GM19193 (cell line): ENCODE results near the gene HSPB9.

Experiments
- POLR2A ChIP-seq: IDR thresholded peaks from 4 replicates; pipeline ENCODE4 v1.6.1; 2011; ENCODE audit not compliant: insufficient read depth, insufficient read length; ENCODE audit errors: extremely low read depth

HSPB9 gene

DNA sequence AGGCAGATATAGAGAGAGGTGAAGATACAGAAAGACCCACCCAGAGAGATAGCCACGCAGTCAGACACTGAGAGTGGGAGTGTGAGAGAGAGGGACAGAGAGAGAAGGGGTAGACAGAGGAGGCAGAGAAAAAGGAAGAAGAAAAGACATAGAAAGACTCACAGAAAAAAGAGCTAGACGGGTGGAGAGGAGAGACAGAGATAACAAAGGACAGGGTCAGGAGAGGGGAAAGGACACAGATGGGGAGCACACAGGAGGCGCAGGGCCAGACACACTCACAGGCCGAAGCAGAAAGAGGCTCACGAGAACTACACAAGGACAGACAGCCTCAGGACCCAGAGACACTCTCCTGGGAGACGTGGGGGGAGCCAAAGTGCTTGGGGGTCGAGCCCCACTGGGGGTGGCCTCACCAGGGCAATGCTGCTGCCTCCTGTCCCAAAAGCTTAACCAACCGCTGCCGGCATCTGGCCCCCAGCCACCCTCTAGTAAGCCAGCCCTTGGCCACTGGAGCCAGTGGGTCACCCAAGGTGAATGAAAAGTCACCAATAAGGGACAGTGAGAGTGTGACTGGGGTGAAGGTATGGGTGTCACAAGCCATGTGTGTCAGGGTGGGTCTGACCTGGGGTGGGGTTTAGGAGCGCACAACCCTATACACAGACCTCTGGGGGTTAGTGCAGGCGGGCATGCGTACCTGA is 28.1 kb upstream of the HSPB9 start:
- TF ChIP-seq POLR2A = no peak

DNA sequence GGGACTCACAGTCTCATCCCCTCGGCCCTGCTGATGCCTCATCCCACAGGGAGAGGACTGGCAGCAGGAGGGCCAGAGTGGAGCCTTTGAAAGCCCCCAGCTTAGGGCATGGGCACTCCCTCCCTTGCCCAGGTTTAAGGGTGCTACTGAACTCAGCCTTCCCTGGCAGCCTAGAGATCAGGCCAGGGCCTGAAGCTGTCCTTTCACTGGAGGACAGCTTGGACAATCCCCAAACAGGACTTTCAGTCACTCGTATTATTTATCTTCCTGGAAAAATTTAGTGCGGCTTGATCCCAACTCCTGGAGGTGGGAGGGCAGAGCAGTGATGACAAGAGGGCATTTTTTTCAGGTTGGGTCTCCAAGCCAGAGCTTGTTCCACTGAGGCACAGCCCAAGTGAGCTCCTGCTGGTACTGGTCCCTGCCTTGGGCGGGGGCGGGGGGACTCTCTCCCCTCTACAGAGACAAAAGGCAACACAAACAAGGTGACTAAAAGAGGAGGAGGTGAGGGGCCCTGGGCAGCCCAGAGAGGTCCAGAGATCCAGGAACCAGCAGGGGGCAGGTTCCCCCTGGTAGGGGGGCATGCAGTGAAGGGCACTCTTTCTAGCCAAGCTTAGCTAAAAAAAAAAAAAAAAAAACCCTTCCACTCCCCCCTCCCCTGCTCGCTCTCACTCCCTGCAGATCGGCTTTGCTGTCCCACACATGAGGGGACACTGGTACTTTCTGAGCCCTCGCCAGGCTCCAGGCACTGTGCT is 26.1 kb upstream of the HSPB9 start:
- TF ChIP-seq POLR2A = no peak

DNA sequence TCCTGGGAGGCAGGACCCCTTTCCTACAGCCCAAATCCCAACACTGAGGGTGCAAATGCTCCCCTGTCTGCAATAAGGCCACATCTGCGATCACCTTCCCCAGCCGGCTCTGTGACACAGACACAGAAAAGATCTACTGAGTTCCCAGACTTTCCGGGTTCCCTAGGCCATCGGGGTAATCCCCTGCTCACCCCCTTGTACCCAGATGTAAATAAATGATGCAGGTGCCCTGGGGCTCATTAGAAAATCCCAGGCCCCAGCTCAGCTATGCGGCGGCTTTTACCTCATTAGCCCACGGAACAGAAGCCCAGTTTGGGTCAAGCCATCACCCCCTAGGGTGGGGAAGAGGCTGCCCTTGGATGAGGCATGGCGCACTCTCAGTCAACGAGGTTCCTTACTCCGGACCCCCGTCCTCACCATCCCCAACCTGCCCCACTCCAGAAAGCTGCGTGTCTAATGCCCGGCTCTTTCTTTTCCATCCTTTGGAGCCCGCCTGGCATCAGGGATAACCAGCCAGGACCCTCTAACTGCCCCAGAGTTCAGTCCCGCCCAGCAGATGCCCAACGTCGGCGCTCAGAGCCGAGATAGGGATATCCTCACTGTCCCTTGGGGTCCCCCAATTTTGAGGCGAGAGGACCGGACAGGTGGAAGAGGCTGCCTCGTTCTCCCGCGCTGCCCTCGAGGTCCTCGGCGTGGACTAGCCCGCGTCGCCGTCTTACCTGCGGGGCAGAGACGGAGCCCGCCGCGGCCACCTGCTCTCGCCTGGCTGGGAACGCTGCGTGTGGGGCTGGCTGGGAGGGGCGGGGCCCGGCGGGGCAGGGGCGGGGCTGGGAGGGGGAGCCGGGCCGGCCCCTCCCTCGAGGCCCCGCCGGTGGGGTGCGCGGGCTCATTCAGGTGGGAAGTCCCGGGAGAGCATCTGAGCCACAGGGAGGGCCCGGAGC is 24.6 kb upstream of the HSPB9 start, which contains the start of gene ZNF385C:
TSS of gene ZNF385C (minus strand) at position 783 of the 941 bp plus-strand sequence. CDS start 35,417 bp downstream, outside the sequence.
- TF ChIP-seq POLR2A = no peak

DNA sequence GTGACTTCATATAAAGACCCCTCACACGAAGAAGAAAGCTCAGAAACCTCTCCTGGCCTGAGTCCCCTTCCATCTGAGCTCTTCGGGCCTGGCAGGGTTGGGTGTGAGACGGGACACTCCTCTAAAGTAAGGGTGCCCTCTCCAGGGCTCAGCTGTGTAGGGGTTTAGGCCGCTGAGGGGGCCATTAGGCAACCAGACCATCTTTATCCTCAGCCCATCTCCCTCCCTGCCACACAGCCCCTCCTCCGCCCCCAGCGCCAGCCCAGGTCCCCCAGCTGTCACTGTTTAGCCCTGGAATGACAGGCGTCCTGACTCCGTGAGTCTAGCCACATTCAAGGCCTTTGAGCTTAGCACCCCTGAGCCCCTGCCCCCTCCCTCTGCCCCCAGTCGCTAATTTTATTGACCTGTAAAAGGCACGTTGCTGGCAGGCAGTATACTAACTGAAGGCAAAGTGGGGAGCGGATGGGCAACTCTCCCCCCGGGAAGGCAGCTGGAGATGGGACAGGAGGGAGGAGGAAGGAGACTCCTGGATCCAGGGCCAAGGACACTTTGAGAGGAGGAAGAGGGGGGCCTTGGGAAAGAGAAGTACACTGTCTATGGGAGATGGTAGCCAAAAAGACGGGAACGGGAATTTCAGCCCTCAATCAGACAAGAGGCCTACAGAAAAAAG is 23.7 kb upstream of the HSPB9 start:
- TF ChIP-seq POLR2A = no peak

DNA sequence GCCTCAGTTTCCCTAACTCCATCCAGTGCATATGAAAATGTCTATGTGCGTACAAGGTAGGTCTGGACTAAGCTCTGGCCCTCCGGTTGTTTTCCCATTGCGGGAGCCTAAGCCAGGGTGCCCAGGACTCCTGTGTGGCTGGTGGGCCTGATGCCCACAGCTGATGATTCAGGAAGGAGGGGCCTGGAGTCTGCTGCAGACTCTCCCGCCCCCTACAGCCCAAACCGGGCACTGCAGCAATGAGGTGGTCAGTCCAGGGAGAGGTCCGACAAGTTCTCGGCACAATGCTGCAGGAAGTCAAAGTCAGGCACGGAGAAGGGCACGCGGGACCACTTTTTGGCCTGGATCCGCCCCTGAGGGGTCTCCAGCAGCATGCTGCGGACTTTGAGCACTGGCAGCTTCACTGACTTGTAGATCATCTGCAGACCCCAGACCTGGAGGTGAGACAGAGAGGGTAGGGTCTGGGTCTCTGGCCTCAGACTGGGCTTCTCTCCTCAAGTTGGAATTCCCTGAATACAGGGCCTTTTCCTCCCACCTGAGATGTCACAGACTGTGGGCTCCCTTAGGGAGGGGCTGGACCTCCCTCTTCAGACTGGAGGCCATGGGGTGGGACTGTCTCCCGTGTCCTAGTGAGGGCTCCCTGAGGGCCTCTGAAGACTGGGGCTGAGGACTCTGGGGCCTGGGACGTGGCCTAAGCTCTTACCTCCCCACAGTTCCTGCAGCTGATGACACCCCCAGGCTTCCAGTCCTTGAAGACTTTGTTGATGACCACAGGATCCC is 20.9 kb upstream of the HSPB9 start:
- no peak for TF ChIP-seq POLR2A

DNA sequence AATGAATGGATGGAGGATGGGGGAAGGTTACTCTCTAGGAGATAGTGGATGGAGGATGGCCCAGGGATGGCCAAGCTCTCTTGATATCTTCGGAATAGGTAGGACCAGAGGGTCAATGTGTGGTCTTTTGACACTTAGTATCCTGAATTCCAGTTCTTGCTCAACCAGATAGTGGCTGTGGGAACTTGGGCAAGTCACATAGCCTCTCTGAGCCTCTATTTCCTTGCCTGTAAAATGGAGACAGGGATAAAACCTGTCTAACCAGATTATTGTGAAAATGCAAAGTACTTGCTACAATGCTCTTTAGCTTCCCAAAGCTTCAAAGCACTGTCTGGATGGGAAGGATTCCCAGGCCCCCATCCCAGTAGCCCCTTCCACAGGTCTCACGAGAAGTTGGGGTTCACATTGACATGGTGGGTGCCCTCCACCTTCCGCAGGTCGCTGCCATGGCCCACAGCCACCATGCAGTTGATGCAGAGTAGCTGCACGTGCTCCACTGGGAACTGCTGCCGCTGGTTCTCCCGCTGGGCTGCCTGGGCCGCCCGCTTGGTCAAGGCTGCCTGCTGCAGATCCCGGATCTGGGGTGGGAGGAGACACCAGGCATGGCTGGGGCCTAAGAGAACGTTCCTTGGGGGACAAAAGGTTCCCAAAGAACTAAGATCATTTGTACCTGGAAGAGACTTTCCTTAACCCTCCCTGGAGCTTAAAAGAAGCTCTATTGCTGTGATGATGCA is 19.2 kb upstream of the HSPB9 start:
- TF ChIP-seq POLR2A = no peak

DNA sequence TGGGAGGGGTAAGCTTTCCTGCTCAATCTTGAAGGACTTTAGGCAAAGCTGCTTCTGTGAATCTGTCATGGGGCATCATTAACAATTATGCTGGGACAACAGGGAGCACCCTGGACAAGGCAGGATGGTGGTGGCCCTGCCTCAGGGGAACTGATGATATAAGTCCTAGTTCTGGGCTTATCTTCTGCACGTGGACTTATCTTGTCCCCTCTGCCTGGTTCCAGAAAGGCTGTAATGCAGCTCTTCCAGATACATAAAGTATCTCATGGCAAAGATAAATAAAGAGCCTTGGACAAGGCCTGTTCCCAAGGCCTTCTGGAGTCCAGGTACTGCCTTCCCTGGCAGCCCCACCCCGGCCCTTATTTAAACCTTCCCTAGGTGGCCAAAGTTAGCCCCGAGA is 18.3 kb upstream of the HSPB9 start:
- TF ChIP-seq POLR2A = no peak

DNA sequence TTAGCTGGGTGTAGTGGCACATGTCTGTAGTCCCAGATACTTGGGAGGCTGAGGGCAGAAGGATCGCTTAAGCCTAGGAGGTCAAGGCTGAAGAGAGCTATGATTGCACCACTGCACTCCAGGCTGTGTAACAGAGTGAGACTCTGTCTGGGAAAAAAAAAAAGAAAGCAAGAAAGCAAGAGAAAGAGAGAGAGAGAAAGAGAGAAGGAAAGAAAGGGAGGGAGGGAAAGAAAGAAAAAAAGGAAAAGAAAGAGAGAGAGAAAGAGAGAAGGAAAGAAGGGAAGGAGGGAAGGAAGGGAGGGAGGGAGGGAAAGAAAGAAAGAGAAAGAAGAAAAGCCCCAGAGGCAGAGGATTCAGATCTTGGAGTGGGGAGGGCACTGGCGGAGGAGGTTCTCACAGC is 16.6 kb upstream of the HSPB9 start:
- TF ChIP-seq POLR2A = no peak

DNA sequence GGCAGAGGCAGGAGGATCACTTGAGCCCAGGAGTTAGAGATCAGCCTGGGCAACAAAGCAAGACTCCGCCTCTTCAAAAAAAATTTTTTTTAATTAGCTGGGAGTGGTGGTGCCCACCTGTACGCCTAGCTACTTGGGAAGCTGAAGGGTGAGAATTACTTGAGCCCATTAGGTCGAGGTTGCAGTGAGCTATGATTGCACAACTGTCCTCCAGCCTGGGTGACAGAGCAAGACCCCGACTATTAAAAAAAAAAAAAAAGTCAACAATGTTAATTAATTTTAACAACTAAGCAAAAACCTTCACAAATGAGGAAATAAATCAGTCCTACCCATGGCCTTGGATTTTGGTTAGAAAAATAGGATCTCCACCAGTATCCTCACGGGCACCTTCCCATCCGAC is 15.5 kb upstream of the HSPB9 start:
- TF ChIP-seq POLR2A = no peak

DNA sequence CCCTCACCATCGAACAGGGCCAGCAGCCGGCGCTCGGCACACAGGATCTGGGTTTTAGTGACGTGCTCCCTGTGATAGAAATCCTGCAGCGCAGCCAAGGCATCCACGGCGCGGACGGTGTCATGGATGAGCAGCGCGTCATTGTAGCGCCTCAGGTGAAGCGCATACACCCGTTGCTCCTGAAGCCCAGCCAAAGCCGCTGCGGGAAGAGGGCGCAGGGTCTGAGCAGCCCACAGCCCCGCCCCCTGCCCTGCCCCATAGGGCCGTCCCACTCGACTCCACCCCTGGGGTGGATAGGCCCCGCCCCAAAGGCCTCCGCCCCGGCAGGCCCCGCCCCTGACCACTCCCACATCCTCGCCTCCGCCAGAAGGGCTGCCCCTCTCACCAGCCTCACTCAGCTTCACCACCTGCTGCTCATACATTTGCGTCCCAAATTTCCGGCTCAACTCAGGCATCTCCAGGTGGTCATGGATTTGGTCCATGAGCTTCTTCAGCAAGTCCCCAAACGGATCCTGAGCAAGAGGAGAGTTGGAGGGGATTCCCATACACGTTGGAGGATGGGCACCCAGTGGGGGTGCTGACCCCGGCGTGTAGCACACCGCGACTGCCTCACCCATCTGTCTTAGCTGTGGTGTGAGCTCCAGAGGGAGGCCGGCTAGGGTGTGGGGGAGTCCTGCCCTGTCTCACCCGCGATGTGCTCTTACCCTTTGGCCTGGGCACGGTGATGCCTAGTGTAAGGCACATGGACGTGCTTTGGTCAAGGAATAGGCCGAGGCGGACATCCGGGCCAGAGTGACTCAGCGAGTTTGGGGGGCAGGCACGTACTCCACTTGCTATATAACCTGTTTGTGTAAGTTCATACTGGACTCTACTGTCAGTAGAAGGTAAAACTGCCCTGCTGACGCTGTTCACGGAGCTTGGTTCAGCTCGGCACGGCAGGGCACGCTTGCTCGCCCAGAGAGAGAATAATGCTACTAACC is 14.7 kb upstream of the HSPB9 start:
- TF ChIP-seq POLR2A = no peak

DNA sequence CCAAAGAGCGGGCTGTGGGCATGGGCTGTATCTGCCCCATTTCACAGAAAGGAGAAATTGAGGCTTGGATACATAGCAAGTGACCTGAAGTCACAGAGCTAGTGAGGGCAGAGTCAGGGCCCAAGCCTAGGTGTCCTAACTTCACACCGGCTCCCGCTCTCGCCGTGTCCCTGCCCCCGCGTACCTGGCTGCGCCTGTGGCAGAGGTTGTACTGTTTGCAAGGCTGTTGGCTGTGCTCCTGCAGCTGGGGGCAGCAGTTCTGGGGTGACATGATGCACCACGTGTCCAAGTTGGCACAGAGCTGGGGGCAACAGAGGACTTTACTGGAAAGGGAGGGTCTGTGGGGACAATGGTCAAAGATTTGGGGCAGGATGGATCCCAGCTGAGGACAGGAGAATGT is 13.5 kb upstream of the HSPB9 start:
- TF ChIP-seq POLR2A = no peak

DNA sequence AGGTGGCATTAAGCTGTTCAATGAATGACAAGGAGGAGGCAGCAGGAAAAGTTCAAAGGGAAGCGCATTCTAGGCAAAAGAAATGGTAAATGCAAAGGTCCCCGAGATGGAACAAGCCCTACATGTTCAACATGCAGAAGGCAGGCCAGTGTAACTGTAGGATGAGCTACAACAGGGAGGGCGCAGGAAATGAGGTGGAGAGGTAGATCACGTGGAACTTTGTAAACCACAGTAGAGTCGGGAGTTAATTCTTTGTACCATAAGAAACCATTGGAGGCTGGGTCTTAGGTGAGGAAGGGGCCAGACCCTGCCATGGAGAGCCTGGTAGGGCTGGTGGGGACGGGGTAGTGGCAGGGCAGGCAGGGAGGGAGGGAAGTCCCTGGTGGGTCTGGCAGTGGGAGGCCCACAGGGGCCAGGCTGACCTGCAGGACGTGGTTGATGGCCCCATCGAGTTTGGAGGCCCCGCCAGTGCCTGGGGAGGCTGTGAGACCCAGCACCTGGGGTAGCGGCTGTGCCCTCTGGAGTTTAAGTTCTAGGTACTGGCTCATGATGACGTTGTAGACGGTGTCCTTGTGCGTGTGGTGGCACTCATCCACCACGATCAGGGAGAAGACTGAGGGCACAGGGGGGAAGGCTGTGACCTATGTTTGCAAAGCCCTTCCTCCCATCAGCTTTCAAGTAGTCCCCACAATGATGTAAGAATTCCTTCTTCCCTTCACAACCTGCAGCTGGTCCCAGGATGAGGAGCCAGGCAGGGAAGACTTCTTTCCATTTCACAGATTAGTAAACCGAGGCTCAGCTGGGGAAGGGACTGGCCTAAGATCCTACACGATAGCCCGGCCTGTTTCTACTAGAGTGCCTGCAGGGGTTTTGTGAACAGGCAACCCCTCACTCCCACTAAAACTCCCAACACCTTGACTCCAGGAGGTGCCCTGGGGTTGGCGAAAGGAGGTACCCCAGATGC is 12.0 kb upstream of the HSPB9 start:
- no peak for TF ChIP-seq POLR2A

DNA sequence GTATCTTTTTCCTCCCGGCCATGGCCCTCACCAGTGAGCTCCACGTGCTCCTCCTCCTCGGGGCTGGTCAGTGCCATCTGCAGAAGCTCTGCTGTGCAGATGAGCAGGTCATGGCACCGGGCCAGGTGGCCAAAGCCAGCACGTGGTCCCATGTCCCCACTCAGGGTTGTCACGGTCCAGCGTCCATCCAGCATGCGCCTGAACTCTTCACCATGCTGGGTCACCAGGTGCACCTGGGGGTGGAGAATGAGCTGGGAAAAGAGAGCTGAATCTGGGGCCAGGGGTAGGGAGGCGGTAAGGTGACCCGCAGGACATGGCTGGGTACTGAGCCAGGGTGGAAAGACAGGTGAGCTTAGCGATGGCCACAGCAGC is 11.4 kb upstream of the HSPB9 start:
- no peak for TF ChIP-seq POLR2A
